Measurements from ENCODE around the gene SLC5A11. TPM values are rescaled to one million over a fixed set of nuclear protein-coding genes. Genes with fewer than 3 reads are reported as not detected.

SLC5A11 gene
- total RNA-seq, 1 experiment from 2014 or later: 0.51 TPM

Other genes with a start within 250 kb of the SLC5A11 start
- gene TNRC6A, start 116.3 kb upstream of the SLC5A11 start, total RNA-seq (2014; rRNA removed): 16.2 and 20.3 TPM in 2 replicates
- 12.8 and 15.7 TPM in 2 replicates for gene ARHGAP17, start 169.4 kb downstream of the SLC5A11 start, total RNA-seq (2014; rRNA removed)